Chondrocyte (in vitro differentiated cells): ENCODE results near the gene FGD3. TPM values are rescaled to one million over a fixed set of nuclear protein-coding genes. Genes with fewer than 3 reads are reported as not detected.

Source experiments
- DNase-seq: peaks from one replicate; pipeline ENCODE4 v3.0.0; 2021; ENCODE audit warnings: mixed read lengths, low spot score
- H3K27ac Mint-ChIP-seq: one replicate; pipeline ENCODE4 v1.8.0; 2021; ENCODE audit warnings: mild to moderate bottlenecking, moderate library complexity, mixed read lengths; ENCODE audit not compliant: unreplicated experiment
- H3K27me3 Mint-ChIP-seq: 2 replicates; pipeline ENCODE4 v1.8.0; 2021; ENCODE audit warnings: low read depth, mixed read lengths
- H3K36me3 Mint-ChIP-seq: 2 replicates; pipeline ENCODE4 v1.8.0; 2021; ENCODE audit warnings: low read depth, mixed read lengths
- H3K4me1 Mint-ChIP-seq: 2 replicates; pipeline ENCODE4 v1.8.0; 2021; ENCODE audit warnings: low read depth, mild to moderate bottlenecking, mixed read lengths
- H3K4me3 Mint-ChIP-seq: one replicate; pipeline ENCODE4 v1.8.0; 2021; ENCODE audit warnings: mild to moderate bottlenecking, moderate library complexity, mixed read lengths; ENCODE audit not compliant: unreplicated experiment
- H3K9me3 Mint-ChIP-seq: 2 replicates; pipeline ENCODE4 v1.8.0; 2021; ENCODE audit warnings: low read depth, mixed read lengths
- total RNA-seq: library from RNA; stranded (reverse); gene quantifications from 3 replicates; pipeline ENCODE4 v1.2.1, GENCODE V29; 2021
- TF ChIP-seq, protein P1 (sequence below): fragments of 200-600 bp; sonication (generic); IDR thresholded peaks from 2 replicates; pipeline ENCODE4 v1.5.0; 2021; ENCODE audit warnings: antibody characterized with exemption, mild to moderate bottlenecking, moderate library complexity

The FGD3 gene
- total RNA-seq, 1 donor from 2014 or later: not detected

DNA sequence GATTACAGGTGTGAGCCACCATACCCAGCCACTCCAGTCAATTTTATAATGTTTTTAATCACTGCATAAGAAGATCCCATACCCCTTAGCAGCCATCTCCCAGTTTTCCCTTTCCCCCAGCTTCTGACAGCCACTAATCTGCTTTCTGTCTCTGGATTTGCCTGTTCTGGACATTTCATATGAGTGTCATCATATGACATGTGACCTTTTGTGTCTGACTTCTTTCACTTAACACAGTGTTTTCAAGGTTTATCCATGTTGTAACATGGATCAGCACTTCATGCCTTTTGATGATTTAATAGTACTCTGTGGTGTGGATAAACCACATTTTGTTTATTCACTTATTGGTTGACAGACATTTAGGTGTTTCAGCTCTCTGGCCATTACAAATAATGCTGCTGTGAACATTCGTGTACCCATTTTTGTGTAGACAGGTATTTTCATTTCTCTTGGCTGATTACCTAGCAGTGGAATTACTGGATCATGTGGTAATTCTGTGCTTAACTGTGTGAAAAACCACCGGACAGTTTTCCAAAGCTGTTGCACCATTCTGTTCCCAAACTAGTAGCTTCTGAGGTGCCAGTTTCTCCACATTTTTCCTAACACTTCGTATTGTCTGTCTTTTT lies 119.8 kb downstream of the FGD3 start:
- TF ChIP-seq, protein P1, sequence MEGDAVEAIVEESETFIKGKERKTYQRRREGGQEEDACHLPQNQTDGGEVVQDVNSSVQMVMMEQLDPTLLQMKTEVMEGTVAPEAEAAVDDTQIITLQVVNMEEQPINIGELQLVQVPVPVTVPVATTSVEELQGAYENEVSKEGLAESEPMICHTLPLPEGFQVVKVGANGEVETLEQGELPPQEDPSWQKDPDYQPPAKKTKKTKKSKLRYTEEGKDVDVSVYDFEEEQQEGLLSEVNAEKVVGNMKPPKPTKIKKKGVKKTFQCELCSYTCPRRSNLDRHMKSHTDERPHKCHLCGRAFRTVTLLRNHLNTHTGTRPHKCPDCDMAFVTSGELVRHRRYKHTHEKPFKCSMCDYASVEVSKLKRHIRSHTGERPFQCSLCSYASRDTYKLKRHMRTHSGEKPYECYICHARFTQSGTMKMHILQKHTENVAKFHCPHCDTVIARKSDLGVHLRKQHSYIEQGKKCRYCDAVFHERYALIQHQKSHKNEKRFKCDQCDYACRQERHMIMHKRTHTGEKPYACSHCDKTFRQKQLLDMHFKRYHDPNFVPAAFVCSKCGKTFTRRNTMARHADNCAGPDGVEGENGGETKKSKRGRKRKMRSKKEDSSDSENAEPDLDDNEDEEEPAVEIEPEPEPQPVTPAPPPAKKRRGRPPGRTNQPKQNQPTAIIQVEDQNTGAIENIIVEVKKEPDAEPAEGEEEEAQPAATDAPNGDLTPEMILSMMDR: no peak
- no peak overlapping the region for H3K27ac Mint-ChIP-seq
- H3K4me1 Mint-ChIP-seq: no peaks in the 10 kb centered on the region
- H3K27me3 Mint-ChIP-seq: peaks cover 9% of the 10 kb centered on the region
- H3K4me3 Mint-ChIP-seq: no peak overlapping the region
- peaks cover 7% of the 10 kb centered on the region for H3K9me3 Mint-ChIP-seq
- H3K36me3 Mint-ChIP-seq: no peaks in the 10 kb centered on the region
- no peak for DNase-seq

DNA sequence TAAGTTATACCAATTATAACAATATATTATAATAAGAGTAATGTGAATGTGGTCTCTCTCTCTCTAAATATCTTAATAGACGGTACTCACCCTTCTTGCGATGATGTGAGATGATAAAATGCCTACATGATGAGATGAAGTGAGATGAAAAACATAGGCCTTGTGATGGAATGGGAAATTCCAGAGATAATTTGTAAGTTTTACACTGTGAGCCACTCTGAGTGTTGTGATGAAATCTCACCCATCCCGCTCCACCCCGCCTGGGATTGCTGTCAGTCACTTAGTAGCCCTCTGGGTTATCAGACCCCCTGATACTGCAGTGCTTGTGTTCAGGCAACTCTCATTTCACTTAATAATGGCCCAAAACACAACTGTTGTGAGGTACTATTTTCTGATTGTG lies 121.6 kb downstream of the FGD3 start:
- H3K4me1 Mint-ChIP-seq: peaks cover 3% of the 10 kb centered on the region
- H3K9me3 Mint-ChIP-seq: peaks cover 7% of the 10 kb centered on the region

DNA sequence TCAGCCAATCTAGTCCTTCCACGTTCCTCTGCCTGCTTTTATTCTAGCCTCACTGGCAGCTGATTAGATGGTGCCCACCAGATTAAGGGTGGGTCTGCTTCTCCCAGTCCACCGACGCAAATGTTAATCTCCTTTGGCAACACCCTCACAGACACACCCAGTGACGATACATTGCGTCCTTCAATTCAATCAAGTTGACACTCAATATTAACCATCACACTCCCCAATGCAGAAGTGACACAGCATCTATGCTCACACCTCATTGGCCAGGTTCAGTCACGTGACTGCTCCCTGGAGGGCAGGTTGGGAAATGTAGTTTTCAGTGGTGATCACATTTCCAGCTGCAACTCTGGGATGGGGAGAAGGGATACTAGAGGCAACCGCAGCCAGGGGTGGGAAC lies 124.1 kb downstream of the FGD3 start:
- peaks cover 7% of the 10 kb centered on the region for H3K9me3 Mint-ChIP-seq
- no peak overlapping the region for H3K4me3 Mint-ChIP-seq
- H3K4me1 Mint-ChIP-seq: peaks cover 3% of the 10 kb centered on the region
- no peak for DNase-seq
- TF ChIP-seq, protein P1: no peak
- no peaks in the 10 kb centered on the region for H3K36me3 Mint-ChIP-seq
- H3K27me3 Mint-ChIP-seq: no peaks in the 10 kb centered on the region
- H3K27ac Mint-ChIP-seq: no peak overlapping the region

More for the DNA sequence above, 121.6 kb downstream of the FGD3 start:
- no peak for DNase-seq
- Mint-ChIP-seq H3K4me3 (no peak overlapping the region), H3K27ac (no peak overlapping the region), H3K36me3 (no peaks in the 10 kb centered on the region), H3K27me3 (peaks cover 5% of the 10 kb centered on the region)
- TF ChIP-seq, protein P1: no peak

DNA sequence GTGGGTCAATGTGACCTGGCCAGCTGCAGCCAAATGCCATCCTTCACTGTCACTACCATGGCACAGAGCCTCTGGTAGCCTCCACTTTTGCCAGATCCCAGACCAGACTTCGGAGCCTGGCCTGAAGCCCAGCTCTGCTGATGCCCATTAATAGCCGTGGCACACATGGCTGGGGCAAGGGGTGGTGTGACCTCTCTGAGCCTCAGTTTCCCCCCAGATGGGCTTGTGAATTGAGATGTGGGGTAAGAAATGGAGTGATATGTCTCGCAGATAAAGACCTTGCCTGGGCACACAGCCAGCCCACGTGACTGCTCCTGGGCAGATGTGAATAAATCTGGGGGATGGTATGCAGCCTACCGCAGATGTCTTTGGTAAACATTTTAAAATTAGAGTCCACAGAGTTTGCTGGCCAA lies 125.1 kb downstream of the FGD3 start:
- no peak overlapping the region for H3K4me3 Mint-ChIP-seq
- DNase-seq: no peak
- no peaks in the 10 kb centered on the region for H3K27me3 Mint-ChIP-seq
- H3K4me1 Mint-ChIP-seq: peaks cover 3% of the 10 kb centered on the region
- peaks cover 7% of the 10 kb centered on the region for H3K9me3 Mint-ChIP-seq
- H3K27ac Mint-ChIP-seq: no peak overlapping the region
- TF ChIP-seq, protein P1: no peak
- no peaks in the 10 kb centered on the region for H3K36me3 Mint-ChIP-seq

DNA sequence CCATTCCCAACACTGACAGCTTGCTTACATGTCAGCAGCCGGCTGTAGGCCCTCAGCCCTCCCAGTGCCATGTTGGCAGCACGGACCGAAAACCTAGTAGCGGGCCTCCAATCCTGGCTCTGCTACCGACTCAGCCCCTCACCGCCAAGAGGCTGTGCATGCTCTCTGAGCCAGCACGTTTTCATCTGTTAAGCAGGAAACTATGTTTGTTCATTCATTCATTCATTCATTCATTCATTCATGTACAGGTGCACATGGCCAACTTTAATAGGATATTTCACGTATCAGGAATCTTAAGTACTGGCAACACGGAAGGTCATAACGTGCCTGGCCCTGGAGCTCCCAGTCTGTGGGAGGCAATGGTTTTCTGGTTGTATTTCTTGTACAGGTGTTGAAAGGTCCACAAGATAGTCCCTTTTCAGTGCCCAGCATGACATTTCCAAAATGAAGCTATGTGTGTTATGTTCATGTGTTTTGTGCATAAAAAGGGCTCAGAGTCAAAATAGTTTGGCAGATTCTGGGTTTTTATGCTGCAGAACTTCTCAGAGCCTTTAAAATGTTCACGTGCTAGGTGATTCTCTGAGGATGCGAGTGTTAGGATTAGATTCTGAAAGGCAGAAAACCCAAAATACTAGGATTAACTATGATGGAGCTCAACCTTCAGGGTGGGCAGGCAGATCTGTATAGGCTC lies 128.9 kb downstream of the FGD3 start:
- DNase-seq: no peak
- H3K9me3 Mint-ChIP-seq: no peaks in the 10 kb centered on the region
- H3K27me3 Mint-ChIP-seq: no peaks in the 10 kb centered on the region
- H3K4me1 Mint-ChIP-seq: peaks cover 3% of the 10 kb centered on the region
- H3K27ac Mint-ChIP-seq: no peak overlapping the region
- H3K4me3 Mint-ChIP-seq: no peak overlapping the region
- no peaks in the 10 kb centered on the region for H3K36me3 Mint-ChIP-seq
- TF ChIP-seq, protein P1: no peak
